RWPE1 (cell line): Measurements from ENCODE around the gene PTPRE.

Experiments
- CTCF ChIA-PET: fragments of 350-600 bp; sonication (Branson Sonifier 250); formaldehyde crosslinking; extraction: SDS; loops from one replicate; lab custom pipeline; 2021; lab: Yijun Ruan, JAX
- POLR2A ChIA-PET: fragments of 400-600 bp; formaldehyde crosslinking; extraction: SDS; loops from one replicate; lab custom pipeline; 2020; ENCODE audit warnings: antibody characterized with exemption; ENCODE audit not compliant: low non-redundant PET; lab: Yijun Ruan, JAX
- DNase-seq: peaks from one replicate; pipeline ENCODE4 v3.0.0; 2012; ENCODE audit warnings: low spot score
- H3K27ac ChIP-seq: fragments of 450-650 bp; 2 replicates; pipeline ENCODE4 v1.5.1; 2017
- TF ChIP-seq, protein P1 (sequence below): fragments of 450-650 bp; conservative IDR thresholded peaks from 2 replicates; pipeline ENCODE4 v1.5.1; 2017; ENCODE audit warnings: low read depth, mild to moderate bottlenecking

PTPRE gene

DNA sequence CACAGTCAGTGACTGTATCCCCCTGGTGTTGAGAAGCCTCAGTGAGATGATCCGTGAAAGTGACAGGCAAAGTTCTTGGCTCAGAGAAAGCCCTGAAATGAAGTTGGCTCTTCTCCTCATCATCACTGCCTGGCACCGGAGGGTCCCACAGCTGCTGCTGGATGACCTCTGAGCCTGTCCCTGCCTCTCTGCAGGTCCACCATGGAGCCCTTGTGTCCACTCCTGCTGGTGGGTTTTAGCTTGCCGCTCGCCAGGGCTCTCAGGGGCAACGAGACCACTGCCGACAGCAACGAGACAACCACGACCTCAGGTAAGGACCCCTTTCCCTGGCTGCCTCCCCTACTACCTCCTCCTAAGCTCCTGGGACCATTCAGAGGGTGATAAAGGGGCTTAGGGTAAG, 133.8 kb downstream of the PTPRE start:
- POLR2A ChIA-PET = no interaction called here
- DNase-seq = no peak
- no peak overlapping the region for H3K27ac ChIP-seq
- CTCF ChIA-PET = interaction anchor here (0.7 kb wide), 1 partner anchor 29 kb away, joined by 8 read pairs; no protein-coding TSS in a partner anchor
- TF ChIP-seq, protein P1, sequence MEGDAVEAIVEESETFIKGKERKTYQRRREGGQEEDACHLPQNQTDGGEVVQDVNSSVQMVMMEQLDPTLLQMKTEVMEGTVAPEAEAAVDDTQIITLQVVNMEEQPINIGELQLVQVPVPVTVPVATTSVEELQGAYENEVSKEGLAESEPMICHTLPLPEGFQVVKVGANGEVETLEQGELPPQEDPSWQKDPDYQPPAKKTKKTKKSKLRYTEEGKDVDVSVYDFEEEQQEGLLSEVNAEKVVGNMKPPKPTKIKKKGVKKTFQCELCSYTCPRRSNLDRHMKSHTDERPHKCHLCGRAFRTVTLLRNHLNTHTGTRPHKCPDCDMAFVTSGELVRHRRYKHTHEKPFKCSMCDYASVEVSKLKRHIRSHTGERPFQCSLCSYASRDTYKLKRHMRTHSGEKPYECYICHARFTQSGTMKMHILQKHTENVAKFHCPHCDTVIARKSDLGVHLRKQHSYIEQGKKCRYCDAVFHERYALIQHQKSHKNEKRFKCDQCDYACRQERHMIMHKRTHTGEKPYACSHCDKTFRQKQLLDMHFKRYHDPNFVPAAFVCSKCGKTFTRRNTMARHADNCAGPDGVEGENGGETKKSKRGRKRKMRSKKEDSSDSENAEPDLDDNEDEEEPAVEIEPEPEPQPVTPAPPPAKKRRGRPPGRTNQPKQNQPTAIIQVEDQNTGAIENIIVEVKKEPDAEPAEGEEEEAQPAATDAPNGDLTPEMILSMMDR = no peak

DNA sequence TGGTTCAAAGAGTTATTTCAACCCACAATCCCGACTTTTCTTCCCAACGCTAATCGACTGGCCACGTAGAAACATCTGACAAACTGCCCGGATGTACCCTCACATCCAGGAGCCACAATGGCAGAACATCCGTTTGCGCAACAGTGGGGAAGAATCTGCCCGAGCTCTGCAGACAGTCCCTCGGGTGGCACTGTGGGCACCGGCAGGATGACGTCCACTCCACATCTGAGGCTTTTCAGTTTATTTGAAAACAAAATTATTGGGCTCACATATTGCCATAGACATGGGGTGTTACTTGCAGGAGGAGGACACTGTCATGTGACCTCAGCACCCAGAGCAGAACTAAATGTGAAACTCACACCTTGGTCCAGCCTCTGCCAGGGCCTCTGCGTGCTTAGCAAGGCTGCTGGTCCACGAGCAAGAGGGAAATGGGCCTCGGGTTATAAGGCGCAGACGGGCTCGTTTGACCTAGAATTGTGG, 135.3 kb downstream of the PTPRE start:
- TF ChIP-seq, protein P1 = no peak
- DNase-seq = no peak
- POLR2A ChIA-PET = no interaction called here
- CTCF ChIA-PET = no interaction called here
- H3K27ac ChIP-seq = no peak overlapping the region

DNA sequence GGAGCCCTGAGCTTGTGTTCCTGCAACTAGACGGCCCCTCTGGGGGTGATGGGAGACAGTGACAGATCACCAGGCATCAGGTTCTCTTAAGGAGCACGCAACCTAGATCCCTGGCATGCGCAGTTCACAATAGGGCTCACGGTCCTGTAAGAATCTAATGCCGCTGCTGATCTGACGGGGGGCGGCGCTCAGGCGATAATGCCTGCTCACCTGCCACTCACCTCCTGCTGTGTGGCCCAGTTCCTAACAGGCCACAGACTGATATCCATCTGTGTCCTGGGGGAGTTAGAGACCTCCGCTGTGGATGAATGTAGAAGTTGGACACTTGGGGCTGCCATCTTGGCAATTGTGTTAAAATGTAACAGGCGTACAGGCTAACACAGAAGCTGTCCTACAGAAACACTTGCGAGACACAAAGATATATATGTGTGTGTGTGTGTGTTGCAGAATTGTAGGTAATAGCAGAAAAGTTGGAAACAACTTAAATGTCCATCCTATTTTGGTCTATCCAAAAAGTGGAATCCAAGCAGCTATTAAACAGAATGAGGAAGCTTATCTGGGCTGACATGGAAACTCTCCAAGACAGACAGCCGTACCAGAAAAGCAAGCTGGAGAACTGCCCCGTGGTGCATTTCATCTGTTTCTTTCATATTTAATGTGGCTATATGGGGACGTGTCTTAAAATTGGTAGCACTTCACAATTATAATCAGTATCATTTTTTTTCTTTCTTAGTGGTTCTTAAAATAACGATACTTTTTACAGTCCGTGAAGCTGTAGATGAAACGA, 136.5 kb downstream of the PTPRE start:
- DNase-seq = no peak
- CTCF ChIA-PET = interaction anchor here (0.6 to 0.9 kb wide), 5 partner anchors 8 to 916 kb away, joined by 3 to 5 read pairs (median 4); no protein-coding TSS in a partner anchor
- TF ChIP-seq, protein P1 = no peak
- H3K27ac ChIP-seq = no peak overlapping the region
- POLR2A ChIA-PET = no interaction called here

DNA sequence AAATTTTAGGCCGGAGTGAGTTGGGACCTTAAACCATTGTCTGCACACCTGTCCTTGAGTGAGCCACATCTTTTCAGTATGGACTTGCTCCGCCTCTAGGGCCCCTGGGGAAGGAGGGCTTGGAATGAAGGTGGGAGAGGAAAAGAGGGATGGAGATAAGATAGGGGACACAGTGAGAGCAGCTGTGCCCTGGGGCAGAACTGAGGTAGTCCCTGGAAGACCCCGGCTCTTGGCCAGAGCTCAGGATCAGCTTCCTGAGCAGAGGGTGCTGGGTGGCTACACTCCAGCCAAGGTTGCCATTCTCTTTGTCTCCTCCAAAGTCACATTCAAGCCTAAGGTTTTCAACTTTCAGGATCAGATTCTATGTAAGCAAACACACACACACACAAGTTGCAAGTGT, 137.3 kb downstream of the PTPRE start:
- ChIA-PET CTCF (interaction anchor here (0.6 to 1.5 kb wide), 4 partner anchors 9 to 100 kb away, joined by 3 to 8 read pairs (median 4); no protein-coding TSS in a partner anchor), POLR2A (no interaction called here)
- H3K27ac ChIP-seq = no peak overlapping the region
- DNase-seq = no peak
- TF ChIP-seq, protein P1 = no peak

DNA sequence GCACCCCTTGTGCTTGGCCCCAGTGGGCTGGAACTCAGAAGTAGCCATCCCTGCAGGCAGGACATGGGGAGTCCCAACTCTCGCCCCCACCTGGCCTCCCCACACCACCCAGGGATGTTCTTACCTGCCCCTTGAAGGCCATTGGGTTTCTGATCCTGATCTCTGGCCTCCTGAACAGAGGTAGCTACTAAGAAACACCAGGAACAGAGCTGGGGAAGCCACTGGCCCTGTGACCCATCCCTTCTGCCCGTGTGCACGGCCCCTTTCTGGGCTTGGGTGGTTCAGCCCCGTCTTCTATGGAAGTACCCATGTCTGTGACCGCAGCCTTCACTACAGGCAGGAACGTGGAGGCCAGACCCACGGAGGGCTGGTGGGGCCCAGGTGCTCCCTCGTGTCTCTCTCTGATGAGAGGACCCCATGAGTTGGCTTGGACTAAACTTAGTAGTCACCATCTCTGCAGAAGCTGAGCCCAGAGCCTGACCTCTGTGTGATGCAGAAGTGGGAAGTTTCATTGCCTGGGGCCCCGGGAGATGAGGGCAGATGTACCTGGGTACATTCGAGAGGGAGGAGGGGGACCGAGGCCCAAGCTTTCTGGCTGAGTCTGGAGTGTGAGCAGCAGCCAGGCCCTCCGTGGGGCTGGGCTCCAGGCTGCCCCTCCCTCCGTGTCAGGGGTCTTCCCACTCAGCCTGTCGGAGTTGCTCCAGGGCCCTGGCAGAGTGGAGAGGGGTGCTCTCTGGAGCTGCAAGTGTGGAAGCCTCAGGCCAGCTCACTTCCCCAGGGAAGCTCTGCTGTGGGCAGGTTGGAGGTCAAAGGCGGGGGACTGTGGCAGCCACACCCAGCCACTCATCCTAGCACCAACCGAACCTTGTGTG, 138.3 kb downstream of the PTPRE start:
- peak overlapping the region; percentile 95 for H3K27ac ChIP-seq
- DNase-seq = no peak
- CTCF ChIA-PET = interaction anchor here (1.0 to 1.5 kb wide), 2 partner anchors 34 to 157 kb away, joined by 3 to 8 read pairs; no protein-coding TSS in a partner anchor
- TF ChIP-seq, protein P1 = no peak
- POLR2A ChIA-PET = no interaction called here

- TF ChIP-seq, protein P1 = no peak
- H3K27ac ChIP-seq = peak overlapping the region; percentile 95; the same call in 1 of the 2 replicates
- ChIA-PET POLR2A (no interaction called here), CTCF (interaction anchor here (1.0 kb wide), 1 partner anchor 157 kb away, joined by 3 read pairs; no protein-coding TSS in a partner anchor)
- no peak for DNase-seq
These were observed 138.9 kb downstream of the PTPRE start for GRCh38 chr10:128045833-128046120.
